Fibroblast of mammary gland (primary cell): ENCODE measurements around the gene EHD4.
A peak's percentile ranks its signal among the peaks of the same experiment; 100 is the strongest.

ENCODE experiments used
- DNase-seq: peaks from one replicate; pipeline ENCODE4 v3.0.0-alpha.2; 2010; ENCODE audit warnings: low read depth
- H3K4me3 ChIP-seq: 2 replicates; pipeline ENCODE4 v1.5.1; 2011; ENCODE audit warnings: low read depth, mild to moderate bottlenecking, low read length, moderate library complexity; ENCODE audit not compliant: control insufficient read depth
- CTCF ChIP-seq: conservative IDR thresholded peaks from 2 replicates; pipeline ENCODE4 v1.5.1; 2011; ENCODE audit warnings: low read depth, low read length, inconsistent platforms; ENCODE audit not compliant: control insufficient read depth, insufficient read depth

Gene EHD4

GRCh38 chr15:41876007-41876406 lies 96.3 kb downstream of the EHD4 start:
- no peak overlapping the region for H3K4me3 ChIP-seq
- no peak for DNase-seq
- TF ChIP-seq CTCF, result no peak

GRCh38 chr15:41874736-41875135 lies 97.6 kb downstream of the EHD4 start:
- no peak for TF ChIP-seq CTCF
- no peak for DNase-seq
- no peak overlapping the region for H3K4me3 ChIP-seq

GRCh38 chr15:41873711-41874110 lies 98.6 kb downstream of the EHD4 start:
- no peak overlapping the region for H3K4me3 ChIP-seq
- no peak for DNase-seq
- no peak for TF ChIP-seq CTCF

GRCh38 chr15:41872166-41872747 lies 100.1 kb downstream of the EHD4 start:
- no peak overlapping the region for H3K4me3 ChIP-seq
- no peak for TF ChIP-seq CTCF
- peak; percentile 8 for DNase-seq

DNA sequence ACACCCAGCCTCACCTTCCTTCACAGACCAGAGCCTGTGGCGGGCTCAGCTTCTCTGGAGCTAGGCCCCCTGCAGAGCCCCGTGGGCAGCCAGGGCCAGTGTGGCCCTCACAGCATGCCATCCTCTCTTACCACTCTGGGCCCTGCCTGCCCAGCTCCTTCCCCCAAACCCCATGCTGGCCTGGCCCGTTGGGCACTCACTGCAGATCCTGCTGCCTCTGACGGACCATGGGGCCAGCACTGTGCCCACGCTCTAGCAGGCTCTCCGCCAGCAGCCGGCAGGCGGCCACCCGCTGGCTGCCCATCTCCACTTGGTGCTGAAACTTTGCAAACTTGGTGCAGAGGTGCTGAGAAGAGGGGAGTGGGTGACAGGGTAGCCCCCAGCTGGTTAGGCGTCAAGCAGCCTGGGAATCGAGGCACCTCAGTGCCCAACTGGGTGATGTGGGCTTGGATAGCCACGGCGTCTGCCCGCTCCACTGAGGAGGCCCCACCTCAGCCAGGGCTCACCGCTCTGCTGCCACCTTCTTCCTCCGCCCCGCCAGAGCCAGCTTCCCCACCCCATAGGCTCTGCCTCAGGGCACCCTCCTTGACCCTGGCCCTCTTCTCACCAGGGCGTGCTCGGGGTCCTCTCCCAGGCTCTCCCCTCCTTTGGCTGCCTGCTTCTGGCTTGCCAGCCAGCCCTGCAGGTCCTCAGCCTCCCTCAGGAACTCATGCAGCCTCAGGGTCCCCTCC lies 101.0 kb downstream of the EHD4 start:
- no peak for TF ChIP-seq CTCF
- DNase-seq, result no peak

GRCh38 chr15:41870689-41871081 lies 101.7 kb downstream of the EHD4 start:
- H3K4me3 ChIP-seq, result no peak overlapping the region
- TF ChIP-seq CTCF, result no peak
- peak; percentile 88 for DNase-seq

More for the DNA sequence above, 101.0 kb downstream of the EHD4 start:
- H3K4me3 ChIP-seq, result no peak overlapping the region
